Endothelial cell of umbilical vein (primary cell): ENCODE measurements around the gene RANBP3.

Source experiments
- POLR2A ChIP-seq: IDR thresholded peaks from 2 replicates; pipeline ENCODE4 v1.6.1; 2012; ENCODE audit warnings: low read depth, mild to moderate bottlenecking, control low read depth, low read length
- TF ChIP-seq, protein P1 (sequence below), 2 donors: IDR thresholded peaks; 1 replicate in 1 of 2; 2 replicates in 1 of 2; pipeline ENCODE4 v1.5.1; 2011; ENCODE audit warnings: low read length in 2 of 2, mild to moderate bottlenecking in 2 of 2, moderate library complexity in 2 of 2, control low read depth in 1 of 2, inconsistent platforms in 1 of 2, low read depth in 1 of 2; ENCODE audit not compliant: insufficient read depth in 1 of 2; ENCODE audit errors: extremely low read depth in 1 of 2

DNA sequence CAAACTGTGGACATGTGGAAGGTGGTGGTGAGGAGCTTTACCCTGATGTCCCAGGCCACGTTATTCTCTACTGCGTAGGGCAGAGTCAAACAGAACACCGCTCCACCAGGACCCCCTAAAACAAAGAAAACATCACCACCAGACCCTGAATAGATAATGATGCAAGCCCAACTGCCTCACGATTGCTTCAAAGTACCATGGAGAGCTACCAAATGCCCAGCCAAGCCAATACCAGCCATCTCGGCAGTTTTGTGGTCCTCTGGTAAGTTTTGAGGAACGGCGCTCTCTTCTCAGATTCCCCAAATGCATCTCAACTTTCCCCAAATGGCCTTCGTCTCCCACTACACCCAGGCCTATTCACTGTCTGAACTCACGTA, 5.6 kb downstream of the RANBP3 start:
- TF ChIP-seq POLR2A = no peak
- TF ChIP-seq, protein P1, sequence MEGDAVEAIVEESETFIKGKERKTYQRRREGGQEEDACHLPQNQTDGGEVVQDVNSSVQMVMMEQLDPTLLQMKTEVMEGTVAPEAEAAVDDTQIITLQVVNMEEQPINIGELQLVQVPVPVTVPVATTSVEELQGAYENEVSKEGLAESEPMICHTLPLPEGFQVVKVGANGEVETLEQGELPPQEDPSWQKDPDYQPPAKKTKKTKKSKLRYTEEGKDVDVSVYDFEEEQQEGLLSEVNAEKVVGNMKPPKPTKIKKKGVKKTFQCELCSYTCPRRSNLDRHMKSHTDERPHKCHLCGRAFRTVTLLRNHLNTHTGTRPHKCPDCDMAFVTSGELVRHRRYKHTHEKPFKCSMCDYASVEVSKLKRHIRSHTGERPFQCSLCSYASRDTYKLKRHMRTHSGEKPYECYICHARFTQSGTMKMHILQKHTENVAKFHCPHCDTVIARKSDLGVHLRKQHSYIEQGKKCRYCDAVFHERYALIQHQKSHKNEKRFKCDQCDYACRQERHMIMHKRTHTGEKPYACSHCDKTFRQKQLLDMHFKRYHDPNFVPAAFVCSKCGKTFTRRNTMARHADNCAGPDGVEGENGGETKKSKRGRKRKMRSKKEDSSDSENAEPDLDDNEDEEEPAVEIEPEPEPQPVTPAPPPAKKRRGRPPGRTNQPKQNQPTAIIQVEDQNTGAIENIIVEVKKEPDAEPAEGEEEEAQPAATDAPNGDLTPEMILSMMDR (IDR thresholded peaks at IDR 0.05; ENCODE audit: extremely low read depth in 1 of 2, insufficient read depth in 1 of 2, low read depth in 1 of 2, low read length in 2 of 2) = no peak
